Activated CD4-positive, alpha-beta T cell treated with anti-CD3 and anti-CD28 coated beads, Interleukin-2, amount 50 U/mL, for 1 hour (primary cell): ENCODE measurements around the gene LAD1.
A peak's percentile ranks its signal among the peaks of the same experiment; 100 is the strongest.

Experiments
- DNase-seq: peaks from one replicate; pipeline ENCODE4 v3.0.0-alpha.2; 2020

The LAD1 gene

GRCh38 chr1:201399018-201399351, at the start of gene LAD1:
Gene LAD1 (minus strand): TSS chr1:201399324. CDS start chr1:201399306, 18 bp downstream.
- DNase-seq = no peak

GRCh38 chr1:201447903-201448871, 49.1 kb upstream of the LAD1 start:
- peak; percentile 54 for DNase-seq

GRCh38 chr1:201445310-201445709, 46.2 kb upstream of the LAD1 start:
- DNase-seq = no peak

- DNase-seq = no peak
These were observed 45.7 kb upstream of the LAD1 start for GRCh38 chr1:201444792-201445191.

- DNase-seq = no peak
These were observed 44.6 kb upstream of the LAD1 start for GRCh38 chr1:201443747-201444146.

- DNase-seq = no peak
These were observed 37.8 kb upstream of the LAD1 start for GRCh38 chr1:201436969-201437368.

- DNase-seq = no peak
These were observed 37.3 kb upstream of the LAD1 start for GRCh38 chr1:201436393-201436792.

GRCh38 chr1:201434266-201434665, 35.1 kb upstream of the LAD1 start:
- DNase-seq = no peak

- DNase-seq = no peak
These were observed 34.5 kb upstream of the LAD1 start for GRCh38 chr1:201433609-201434008.

- DNase-seq = no peak
These were observed 31.7 kb upstream of the LAD1 start for GRCh38 chr1:201430776-201431175.

GRCh38 chr1:201429736-201430501, 30.8 kb upstream of the LAD1 start:
- no peak for DNase-seq

- DNase-seq = no peak
These were observed 28.8 kb upstream of the LAD1 start for GRCh38 chr1:201427963-201428362.

- no peak for DNase-seq
These were observed 27.6 kb upstream of the LAD1 start for GRCh38 chr1:201426479-201427310.

- no peak for DNase-seq
These were observed 25.0 kb upstream of the LAD1 start for GRCh38 chr1:201424146-201424545.

- DNase-seq = no peak
These were observed 24.5 kb upstream of the LAD1 start for GRCh38 chr1:201423655-201424054.

- DNase-seq = no peak
These were observed 23.4 kb upstream of the LAD1 start for GRCh38 chr1:201422436-201423030.

- DNase-seq = no peak
These were observed 22.9 kb upstream of the LAD1 start for GRCh38 chr1:201422026-201422425.

GRCh38 chr1:201421041-201421440, 21.9 kb upstream of the LAD1 start:
- DNase-seq = no peak

- DNase-seq = no peak
These were observed 21.5 kb upstream of the LAD1 start for GRCh38 chr1:201420608-201421002.

GRCh38 chr1:201419746-201420607, 20.9 kb upstream of the LAD1 start:
- no peak for DNase-seq

GRCh38 chr1:201419256-201419655, 20.1 kb upstream of the LAD1 start:
- DNase-seq = no peak

- no peak for DNase-seq
These were observed 19.3 kb upstream of the LAD1 start for GRCh38 chr1:201418461-201418860.
